HEK293 (cell line): Measurements from ENCODE around the gene TTBK1.

ENCODE experiments used
- CTCF ChIA-PET: fragments of 350-600 bp; formaldehyde crosslinking; extraction: SDS; loops from one replicate; lab custom pipeline; 2021; ENCODE audit warnings: antibody characterized with exemption; lab: Yijun Ruan, JAX
- POLR2A ChIA-PET: fragments of 300-600 bp; formaldehyde crosslinking; extraction: SDS; loops from one replicate; lab custom pipeline; 2020; ENCODE audit warnings: antibody characterized with exemption, inconsistent platforms; lab: Yijun Ruan, JAX
- H3K27ac ChIP-seq: fragments of 200-500 bp; sonication (Bioruptor generic); 2 replicates; pipeline ENCODE4 v1.5.1; 2014; ENCODE audit warnings: low read depth, low read length, control low read depth, inconsistent platforms; ENCODE audit errors: extremely low read depth
- H3K36me3 ChIP-seq, 2 experiments: fragments of 200-500 bp in 1 of 2; sonication (Bioruptor generic) in 1 of 2; 1 replicate in 1 of 2; 2 replicates in 1 of 2; pipeline ENCODE4 v1.5.1; 2014 to 2017; ENCODE audit warnings: inconsistent platforms in 2 of 2, low read length in 2 of 2; ENCODE audit not compliant: control insufficient read depth in 2 of 2, insufficient read depth in 1 of 2
- H3K4me1 ChIP-seq: fragments of 200-500 bp; sonication (Bioruptor generic); 2 replicates; pipeline ENCODE4 v1.5.1; 2014; ENCODE audit warnings: mild to moderate bottlenecking, low read length, inconsistent platforms; ENCODE audit not compliant: control insufficient read depth, insufficient read depth
- H3K4me3 ChIP-seq: 2 replicates; pipeline ENCODE4 v1.5.1; 2011; ENCODE audit warnings: low read depth, mild to moderate bottlenecking, control low read depth, low read length, moderate library complexity
- H3K9me3 ChIP-seq: fragments of 200-500 bp; sonication (Bioruptor generic); 2 replicates; pipeline ENCODE4 v1.5.1; 2014; ENCODE audit warnings: low read depth, low read length, inconsistent platforms; ENCODE audit not compliant: control insufficient read depth, insufficient read depth
- BCL11B ChIP-seq: fragments of 450-650 bp; formaldehyde crosslinking; IDR thresholded peaks from 2 replicates; pipeline ENCODE4 v1.5.1; 2016; ENCODE audit warnings: low read depth, missing biosample characterization, missing genetic modification characterization
- GFI1B ChIP-seq: fragments of 450-650 bp; formaldehyde crosslinking; IDR thresholded peaks from 2 replicates; pipeline ENCODE4 v1.5.1; 2016; ENCODE audit warnings: missing biosample characterization, missing genetic modification characterization
- GLIS1 ChIP-seq: fragments of 450-650 bp; formaldehyde crosslinking; IDR thresholded peaks from 2 replicates; pipeline ENCODE4 v1.5.1; 2016; ENCODE audit warnings: missing biosample characterization, missing genetic modification characterization
- HIC1 ChIP-seq: fragments of 450-650 bp; formaldehyde crosslinking; IDR thresholded peaks from 2 replicates; pipeline ENCODE4 v1.5.1; 2016; ENCODE audit warnings: missing biosample characterization, missing genetic modification characterization
- KLF16 ChIP-seq: fragments of 450-650 bp; formaldehyde crosslinking; IDR thresholded peaks from 2 replicates; pipeline ENCODE4 v1.5.1; 2017; ENCODE audit warnings: missing biosample characterization, missing genetic modification characterization
- YY1 ChIP-seq: fragments of 450-650 bp; formaldehyde crosslinking; IDR thresholded peaks from 2 replicates; pipeline ENCODE4 v1.5.1; 2018; ENCODE audit warnings: missing biosample characterization, missing genetic modification characterization
- ZBTB1 ChIP-seq: fragments of 450-650 bp; formaldehyde crosslinking; IDR thresholded peaks from 2 replicates; pipeline ENCODE4 v1.5.1; 2016; ENCODE audit warnings: missing biosample characterization, missing genetic modification characterization
- ZBTB21 ChIP-seq: fragments of 450-650 bp; formaldehyde crosslinking; IDR thresholded peaks from 2 replicates; pipeline ENCODE4 v1.5.1; 2017; ENCODE audit warnings: missing biosample characterization, missing genetic modification characterization
- ZBTB49 ChIP-seq: fragments of 450-650 bp; formaldehyde crosslinking; IDR thresholded peaks from 2 replicates; pipeline ENCODE4 v1.5.1; 2016; ENCODE audit warnings: missing biosample characterization, missing genetic modification characterization, low read depth
- ZBTB8A ChIP-seq: fragments of 450-650 bp; formaldehyde crosslinking; IDR thresholded peaks from 2 replicates; pipeline ENCODE4 v1.5.1; 2016; ENCODE audit warnings: missing biosample characterization, missing genetic modification characterization
- ZFP3 ChIP-seq: fragments of 450-650 bp; formaldehyde crosslinking; IDR thresholded peaks from 2 replicates; pipeline ENCODE4 v1.5.1; 2016; ENCODE audit warnings: low read depth, missing biosample characterization, missing genetic modification characterization
- ZNF10 ChIP-seq: fragments of 450-650 bp; formaldehyde crosslinking; IDR thresholded peaks from 2 replicates; pipeline ENCODE4 v1.5.1; 2017; ENCODE audit warnings: missing biosample characterization, missing genetic modification characterization
- ZNF146 ChIP-seq: fragments of 450-650 bp; formaldehyde crosslinking; IDR thresholded peaks from 2 replicates; pipeline ENCODE4 v1.5.1; 2016; ENCODE audit warnings: missing biosample characterization, missing genetic modification characterization
- ZNF174 ChIP-seq: fragments of 450-650 bp; formaldehyde crosslinking; IDR thresholded peaks from 2 replicates; pipeline ENCODE4 v1.5.0; 2017; ENCODE audit warnings: missing biosample characterization, mild to moderate bottlenecking, missing genetic modification characterization
- ZNF2 ChIP-seq: fragments of 450-650 bp; formaldehyde crosslinking; IDR thresholded peaks from 2 replicates; pipeline ENCODE4 v1.5.1; 2016; ENCODE audit warnings: missing biosample characterization, missing genetic modification characterization
- ZNF211 ChIP-seq: fragments of 450-650 bp; formaldehyde crosslinking; IDR thresholded peaks from 2 replicates; pipeline ENCODE4 v1.5.1; 2016; ENCODE audit warnings: low read depth, missing biosample characterization, missing genetic modification characterization
- ZNF214 ChIP-seq: fragments of 450-650 bp; formaldehyde crosslinking; IDR thresholded peaks from 2 replicates; pipeline ENCODE4 v1.5.1; 2017; ENCODE audit warnings: missing biosample characterization, mild to moderate bottlenecking, missing genetic modification characterization, borderline replicate concordance
- ZNF37A ChIP-seq: fragments of 450-650 bp; IDR thresholded peaks from 2 replicates; pipeline ENCODE4 v1.5.1; 2018; ENCODE audit warnings: missing biosample characterization, missing genetic modification characterization
- ZNF560 ChIP-seq: fragments of 450-650 bp; formaldehyde crosslinking; IDR thresholded peaks from 2 replicates; pipeline ENCODE4 v1.5.1; 2017; ENCODE audit warnings: missing biosample characterization, missing genetic modification characterization, borderline replicate concordance
- ZNF600 ChIP-seq: fragments of 450-650 bp; formaldehyde crosslinking; IDR thresholded peaks from 2 replicates; pipeline ENCODE4 v1.5.1; 2016; ENCODE audit warnings: missing biosample characterization, missing genetic modification characterization
- ZNF624 ChIP-seq: fragments of 450-650 bp; formaldehyde crosslinking; IDR thresholded peaks from 2 replicates; pipeline ENCODE4 v1.5.1; 2017; ENCODE audit warnings: missing biosample characterization, missing genetic modification characterization
- ZNF626 ChIP-seq: fragments of 450-650 bp; sonication (Bioruptor Pico); formaldehyde crosslinking; IDR thresholded peaks from 2 replicates; pipeline ENCODE4 v1.5.1; 2018; ENCODE audit warnings: missing biosample characterization, missing genetic modification characterization, inconsistent platforms
- ZNF707 ChIP-seq: fragments of 450-650 bp; formaldehyde crosslinking; IDR thresholded peaks from 2 replicates; pipeline ENCODE4 v1.5.1; 2016; ENCODE audit warnings: missing biosample characterization, missing genetic modification characterization
- ZNF792 ChIP-seq: fragments of 450-650 bp; formaldehyde crosslinking; IDR thresholded peaks from 2 replicates; pipeline ENCODE4 v1.5.1; 2016; ENCODE audit warnings: missing biosample characterization, missing genetic modification characterization
- ZNF830 ChIP-seq: fragments of 450-650 bp; IDR thresholded peaks from 2 replicates; pipeline ENCODE4 v1.5.0; 2018; ENCODE audit warnings: missing biosample characterization, missing genetic modification characterization, low read depth, mild to moderate bottlenecking, moderate library complexity
- ZSCAN30 ChIP-seq: fragments of 450-650 bp; IDR thresholded peaks from 2 replicates; pipeline ENCODE4 v1.5.1; 2018; ENCODE audit warnings: missing biosample characterization, mild to moderate bottlenecking, missing genetic modification characterization, moderate library complexity
- TF ChIP-seq, protein P1 (sequence below): fragments of 450-650 bp; formaldehyde crosslinking; IDR thresholded peaks from 2 replicates; pipeline ENCODE4 v1.5.1; 2016; ENCODE audit warnings: missing biosample characterization, missing genetic modification characterization
- TF ChIP-seq, protein P2 (sequence below): IDR thresholded peaks from 2 replicates; pipeline ENCODE4 v1.6.1; 2011; ENCODE audit warnings: mild to moderate bottlenecking, low read depth, low read length, borderline replicate concordance

TTBK1 gene

DNA sequence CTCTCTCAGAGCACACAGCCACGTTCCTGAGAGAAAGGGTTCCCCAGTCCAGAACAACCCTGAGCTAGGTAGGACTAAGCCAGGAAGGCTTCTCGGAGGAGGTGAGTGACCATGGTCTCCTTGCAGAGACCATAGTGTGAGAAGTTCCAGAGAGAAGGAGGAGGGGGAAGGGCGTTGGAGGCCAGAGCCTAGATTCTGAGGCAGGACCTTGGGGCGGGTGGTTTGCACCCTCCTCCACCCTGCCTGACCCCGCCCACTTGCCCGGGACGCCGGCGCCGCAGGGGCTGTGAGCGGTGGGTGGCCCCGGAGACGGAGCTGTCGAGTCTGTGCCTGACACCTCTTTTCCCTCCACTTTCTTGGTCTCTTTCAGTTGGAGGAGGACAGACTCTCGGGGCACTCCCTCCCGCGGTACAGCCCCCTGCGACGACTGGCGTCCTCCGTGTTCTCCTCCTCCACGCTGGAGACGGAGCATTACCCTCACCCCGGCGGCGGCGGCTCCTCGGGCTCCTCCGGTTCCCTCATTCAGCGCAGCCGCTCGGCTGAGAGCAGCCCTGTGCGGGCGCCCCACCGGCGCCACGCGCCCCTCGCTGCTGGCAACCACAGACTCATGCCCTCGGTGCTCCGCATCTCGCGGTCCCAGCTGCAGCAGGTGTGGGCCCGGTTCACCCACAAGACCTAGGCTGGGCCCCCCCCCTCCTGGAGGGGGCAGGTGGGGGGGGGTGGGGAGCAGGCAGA, 26.2 kb downstream of the TTBK1 start:
- ChIA-PET POLR2A (interaction anchor here (1.0 kb wide), 2 partner anchors 27 to 100 kb away, joined by 3 read pairs; partner anchors contain the start of gene ZNF318), CTCF (interaction anchor here (0.6 to 3.2 kb wide), 4 partner anchors 17 to 100 kb away, joined by 4 to 28 read pairs (median 4); partner anchors contain the start of gene DNPH1)
- H3K9me3 ChIP-seq = no peaks in the 10 kb centered on the region
- H3K4me1 ChIP-seq = no peaks in the 10 kb centered on the region
- no peaks in the 10 kb centered on the region for H3K36me3 ChIP-seq
- H3K4me3 ChIP-seq = no peak overlapping the region
- H3K27ac ChIP-seq = no peak overlapping the region
- TF ChIP-seq ZFP3 (tag by site-specific recombination) = no peak
- no peak for TF ChIP-seq ZNF37A
- TF ChIP-seq ZNF146 (tag by site-specific recombination) = no peak
- TF ChIP-seq, protein P1, sequence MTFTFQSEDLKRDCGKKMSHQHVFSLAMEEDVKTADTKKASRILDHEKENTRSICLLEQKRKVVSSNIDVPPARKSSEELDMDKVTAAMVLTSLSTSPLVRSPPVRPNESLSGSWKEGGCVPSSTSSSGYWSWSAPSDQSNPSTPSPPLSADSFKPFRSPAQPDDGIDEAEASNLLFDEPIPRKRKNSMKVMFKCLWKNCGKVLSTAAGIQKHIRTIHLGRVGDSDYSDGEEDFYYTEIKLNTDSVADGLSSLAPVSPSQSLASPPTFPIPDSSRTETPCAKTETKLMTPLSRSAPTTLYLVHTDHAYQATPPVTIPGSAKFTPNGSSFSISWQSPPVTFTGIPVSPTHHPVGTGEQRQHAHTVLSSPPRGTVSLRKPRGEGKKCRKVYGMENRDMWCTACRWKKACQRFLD (tag by site-specific recombination) = no peak
- peak; percentile 52; the same call in 1 of the 2 replicates for TF ChIP-seq GLIS1
- TF ChIP-seq ZNF2 = no peak
- TF ChIP-seq KLF16 (tag by site-specific recombination) = no peak
- no peak for TF ChIP-seq ZBTB49
- TF ChIP-seq ZSCAN30 = no peak
- TF ChIP-seq ZNF560 = 0 out of 2 replicates have a peak, but pooled peaks have one; percentile 10
- no peak for TF ChIP-seq ZNF626 (tag by site-specific recombination)
- TF ChIP-seq ZNF624 = no peak
- TF ChIP-seq ZBTB8A (tag by site-specific recombination) = peak; percentile 37
- no peak for TF ChIP-seq ZNF211 (tag by site-specific recombination)
- no peak for TF ChIP-seq ZNF792
- TF ChIP-seq HIC1 (tag by site-specific recombination) = 0 out of 2 replicates have a peak, but pooled peaks have one; percentile 9
- TF ChIP-seq, protein P2, sequence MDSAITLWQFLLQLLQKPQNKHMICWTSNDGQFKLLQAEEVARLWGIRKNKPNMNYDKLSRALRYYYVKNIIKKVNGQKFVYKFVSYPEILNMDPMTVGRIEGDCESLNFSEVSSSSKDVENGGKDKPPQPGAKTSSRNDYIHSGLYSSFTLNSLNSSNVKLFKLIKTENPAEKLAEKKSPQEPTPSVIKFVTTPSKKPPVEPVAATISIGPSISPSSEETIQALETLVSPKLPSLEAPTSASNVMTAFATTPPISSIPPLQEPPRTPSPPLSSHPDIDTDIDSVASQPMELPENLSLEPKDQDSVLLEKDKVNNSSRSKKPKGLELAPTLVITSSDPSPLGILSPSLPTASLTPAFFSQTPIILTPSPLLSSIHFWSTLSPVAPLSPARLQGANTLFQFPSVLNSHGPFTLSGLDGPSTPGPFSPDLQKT = no peak
- no peak for TF ChIP-seq YY1
- TF ChIP-seq BCL11B (tag by site-specific recombination) = no peak
- TF ChIP-seq ZNF707 (tag by site-specific recombination) = no peak
- TF ChIP-seq ZNF174 (tag by site-specific recombination) = no peak
- no peak for TF ChIP-seq ZNF830
- TF ChIP-seq ZNF10 (tag by site-specific recombination) = no peak
- TF ChIP-seq ZBTB21 (tag by site-specific recombination) = no peak
- no peak for TF ChIP-seq ZBTB1 (tag by site-specific recombination)
- no peak for TF ChIP-seq ZNF214 (tag by site-specific recombination)
- peak; percentile 42; the same call in 1 of the 2 replicates for TF ChIP-seq ZNF600 (tag by site-specific recombination)
- no peak for TF ChIP-seq GFI1B (tag by site-specific recombination)
